ENCODE results near the gene NKG7. TPM values are rescaled to one million over a fixed set of nuclear protein-coding genes. Genes with fewer than 3 reads are reported as not detected.

Gene NKG7
- total RNA-seq, 3 donors from 2014 or later: 4.3 to 5.9 (median 4.4) TPM

GRCh38 chr19:51326216-51327065, 46.0 kb downstream of the NKG7 start:
- H3K4me1 ChIP-seq (ENCODE audit: low read depth): no peaks in the 10 kb centered on the region
- ATAC-seq: no peak
- H3K9me3 ChIP-seq: no peaks in the 10 kb centered on the region
- no peak for DNase-seq
- H3K36me3 ChIP-seq (ENCODE audit: low read depth): no peaks in the 10 kb centered on the region
- TF ChIP-seq CTCF (IDR thresholded peaks at IDR 0.05): no peak
- intact Hi-C loops (cut with DNase I, micrococcal nuclease): no loop called here
- no peak overlapping the region for H3K4me3 ChIP-seq

- H3K4me3 ChIP-seq: no peak overlapping the region
- DNase-seq: no peak
- TF ChIP-seq CTCF (IDR thresholded peaks at IDR 0.05): no peak
- ATAC-seq: no peak
- H3K4me1 ChIP-seq (ENCODE audit: low read depth): no peaks in the 10 kb centered on the region
- intact Hi-C loops (cut with DNase I, micrococcal nuclease): no loop called here
- no peaks in the 10 kb centered on the region for H3K36me3 ChIP-seq (ENCODE audit: low read depth)
- H3K9me3 ChIP-seq: no peaks in the 10 kb centered on the region
Measured at GRCh38 chr19:51325161-51325976, 47.1 kb downstream of the NKG7 start.

- ATAC-seq (no peak), DNase-seq (no peak)
- intact Hi-C loops (cut with DNase I, micrococcal nuclease): no loop called here
- H3K36me3 ChIP-seq (ENCODE audit: low read depth): no peaks in the 10 kb centered on the region
- no peaks in the 10 kb centered on the region for H3K4me1 ChIP-seq (ENCODE audit: low read depth)
- no peak for TF ChIP-seq CTCF (IDR thresholded peaks at IDR 0.05)
- H3K9me3 ChIP-seq: no peaks in the 10 kb centered on the region
- no peak overlapping the region for H3K4me3 ChIP-seq
Measured at GRCh38 chr19:51324167-51324481, 48.3 kb downstream of the NKG7 start.

GRCh38 chr19:51323481-51324166, 48.8 kb downstream of the NKG7 start:
- ATAC-seq (no peak), DNase-seq (no peak)
- no peak for TF ChIP-seq CTCF (IDR thresholded peaks at IDR 0.05)
- H3K4me3 ChIP-seq: no peak overlapping the region
- intact Hi-C loops (cut with DNase I, micrococcal nuclease): no loop called here
- no peaks in the 10 kb centered on the region for H3K36me3 ChIP-seq (ENCODE audit: low read depth)
- H3K9me3 ChIP-seq: no peaks in the 10 kb centered on the region
- H3K4me1 ChIP-seq (ENCODE audit: low read depth): no peaks in the 10 kb centered on the region

GRCh38 chr19:51321799-51322198, 50.7 kb downstream of the NKG7 start:
- Histone ChIP-seq H3K4me1 (ENCODE audit: low read depth) (no peaks in the 10 kb centered on the region), H3K4me3 (no peak overlapping the region), H3K36me3 (ENCODE audit: low read depth) (no peaks in the 10 kb centered on the region), H3K9me3 (no peaks in the 10 kb centered on the region)
- intact Hi-C loops (cut with DNase I, micrococcal nuclease): no loop called here
- DNase-seq: no peak
- no peak for ATAC-seq
- TF ChIP-seq CTCF (IDR thresholded peaks at IDR 0.05): no peak

Other genes starting within 250 kb of the NKG7 start
- 1 to 10 TPM; 1.4 to 3.8 (median 3.2) TPM for gene SIGLEC9, start 247.7 kb downstream of the NKG7 start, total RNA-seq
- 1 to 10 TPM; 1.2 to 2.5 (median 1.4) TPM for gene SIGLEC7, start 230.4 kb downstream of the NKG7 start, total RNA-seq
- 1 to 10 TPM; 1.0 to 6.9 (median 6.9) TPM for gene CD33, start 147.6 kb downstream of the NKG7 start, total RNA-seq
- gene SIGLECL1, start 121.6 kb downstream of the NKG7 start, total RNA-seq: not detected
- under 1 TPM in 1 of 3 donors, not detected in 2; 0.44 TPM for gene IGLON5, start 61.0 kb downstream of the NKG7 start, total RNA-seq
- gene VSIG10L, start 30.5 kb downstream of the NKG7 start, total RNA-seq: 1 to 10 TPM in 2 of 3 donors, under 1 TPM in 1; 0.69 to 3.8 (median 1.6) TPM
- 100 to 1,000 TPM; 113 to 154 (median 130) TPM for gene ETFB, start 6.3 kb downstream of the NKG7 start, total RNA-seq
- 1 to 10 TPM; 1.3 to 2.1 (median 1.3) TPM for gene CLDND2, start 3.7 kb downstream of the NKG7 start, total RNA-seq
- gene LIM2, start 15.3 kb upstream of the NKG7 start, total RNA-seq: not detected
- gene C19orf84, start 17.9 kb upstream of the NKG7 start, total RNA-seq: not detected
- 10 to 100 TPM in 1 of 3 donors, 1 to 10 TPM in 2; 1.3 to 10.8 (median 3.8) TPM for gene SIGLEC10, start 45.0 kb upstream of the NKG7 start, total RNA-seq
- 1 to 10 TPM in 2 of 3 donors, under 1 TPM in 1; 0.46 to 2.0 (median 1.5) TPM for gene SIGLEC8, start 85.8 kb upstream of the NKG7 start, total RNA-seq
- under 1 TPM in 1 of 3 donors, not detected in 2; 0.58 TPM for gene CEACAM18, start 105.9 kb upstream of the NKG7 start, total RNA-seq
- 1 to 10 TPM in 1 of 3 donors, under 1 TPM in 1, not detected in 1; 0.22 to 1.5 TPM for gene SIGLEC12, start 129.1 kb upstream of the NKG7 start, total RNA-seq
- gene SIGLEC6, start 159.0 kb upstream of the NKG7 start, total RNA-seq: 1 to 10 TPM in 2 of 3 donors, under 1 TPM in 1; 0.75 to 3.6 (median 2.8) TPM
- 10 to 100 TPM in 1 of 3 donors, 1 to 10 TPM in 2; 9.4 to 13.6 (median 9.8) TPM for gene ZNF175, start 198.6 kb upstream of the NKG7 start, total RNA-seq

Data from mucosa of descending colon (tissue), 3 donors.